A673 (cell line): ENCODE results near the gene SYN1. TPM values are rescaled to one million over a fixed set of nuclear protein-coding genes. Genes with fewer than 3 reads are reported as not detected.

ENCODE experiments used
- BruUV-seq: library from RNA; stranded (reverse); fragments of 400-500 nt; replicated peaks from 2 replicates; lab custom pipeline; 2021; lab: Mats Ljungman, UMichigan
- CTCF ChIA-PET: fragments of 300-600 bp; sonication (Branson Sonifier 250); formaldehyde crosslinking; loops from one replicate; lab custom pipeline; 2022; ENCODE audit warnings: antibody characterized with exemption; lab: Charles Lee
- POLR2A ChIA-PET: fragments of 300-600 bp; sonication (Branson Sonifier 250); formaldehyde crosslinking; loops from one replicate; lab custom pipeline; 2022; ENCODE audit warnings: antibody characterized with exemption; ENCODE audit not compliant: low non-redundant PET; lab: Charles Lee
- DNase-seq: peaks from one replicate; pipeline ENCODE4 v3.0.0-alpha.2; 2015; ENCODE audit warnings: low spot score
- H3K27ac ChIP-seq: fragments of 200-600 bp; sonication (generic); 2 replicates; pipeline ENCODE4 v1.5.1; 2016; ENCODE audit warnings: mixed run types, low read depth, mild to moderate bottlenecking, mixed read lengths, antibody characterized with exemption, low read length; ENCODE audit not compliant: poor library complexity, severe bottlenecking
- H3K27me3 ChIP-seq: fragments of 200-600 bp; sonication (generic); replicated peaks from 2 replicates; pipeline ENCODE4 v1.6.1; 2017; ENCODE audit warnings: mixed run types, low read depth, mild to moderate bottlenecking, mixed read lengths, antibody characterized with exemption, low read length; ENCODE audit not compliant: insufficient read depth, poor library complexity
- H3K36me3 ChIP-seq: fragments of 200-600 bp; sonication (generic); 2 replicates; pipeline ENCODE4 v1.6.1; 2016; ENCODE audit warnings: mixed run types, mild to moderate bottlenecking, mixed read lengths, antibody characterized with exemption, low read length; ENCODE audit not compliant: insufficient read depth, poor library complexity, severe bottlenecking
- H3K4me1 ChIP-seq: fragments of 200-600 bp; sonication (generic); 2 replicates; pipeline ENCODE4 v1.6.1; 2017; ENCODE audit warnings: mixed run types, mild to moderate bottlenecking, mixed read lengths, antibody characterized with exemption, low read length; ENCODE audit not compliant: insufficient read depth, poor library complexity, severe bottlenecking
- H3K4me3 ChIP-seq: fragments of 200-600 bp; sonication (generic); 2 replicates; pipeline ENCODE4 v1.5.1; 2016; ENCODE audit warnings: low read depth, mixed run types, mild to moderate bottlenecking, mixed read lengths, low read length; ENCODE audit not compliant: poor library complexity, severe bottlenecking
- H3K9me3 ChIP-seq: fragments of 200-600 bp; sonication (generic); 2 replicates; pipeline ENCODE4 v1.6.1; 2016; ENCODE audit warnings: mixed run types, low read depth, mild to moderate bottlenecking, mixed read lengths, antibody characterized with exemption, low read length; ENCODE audit not compliant: poor library complexity, severe bottlenecking
- CTCF ChIP-seq: fragments of 300-800, 200-600 bp; sonication (generic); conservative IDR thresholded peaks from 2 replicates; pipeline ENCODE4 v1.5.1; 2017; ENCODE audit warnings: low read depth, mild to moderate bottlenecking, antibody characterized with exemption, low read length, moderate library complexity, mixed read lengths
- EZH2 ChIP-seq: fragments of 200-600 bp; sonication (generic); IDR thresholded peaks from 2 replicates; pipeline ENCODE4 v1.6.1; 2017; ENCODE audit warnings: borderline replicate concordance, low read depth, mild to moderate bottlenecking, mixed read lengths, antibody characterized with exemption, low read length; ENCODE audit not compliant: poor library complexity, severe bottlenecking
- intact Hi-C: fragments of 100-400 bp; cut with micrococcal nuclease; formaldehyde crosslinking; loops from one replicate; pipeline ENCODE4 v1.10.0; 2022; ENCODE audit not compliant: unreplicated experiment
- total RNA-seq: library from RNA; stranded (reverse); gene quantifications from 2 replicates; pipeline ENCODE4 v1.2.3, GENCODE V29; 2021

The SYN1 gene
- total RNA-seq, 1 experiment from 2014 or later = 9.2 TPM

GRCh38 chrX:47644557-47645091, 25.0 kb upstream of the SYN1 start:
- Histone ChIP-seq H3K36me3 (peaks cover 17% of the 10 kb centered on the region), H3K9me3 (no peaks in the 10 kb centered on the region), H3K4me1 (no peaks in the 10 kb centered on the region), H3K27me3 (no peaks in the 10 kb centered on the region), H3K27ac (no peak overlapping the region), H3K4me3 (no peak overlapping the region)
- peak; percentile 58 for TF ChIP-seq CTCF
- TF ChIP-seq EZH2 = no peak
- BruUV-seq = no TSS peak
- POLR2A ChIA-PET = interaction anchor here (0.5 kb wide), 1 partner anchor 332 kb away, joined by 5 read pairs; no protein-coding TSS in a partner anchor
- CTCF ChIA-PET = interaction anchor here (0.6 to 1.6 kb wide), 5 partner anchors 36 to 147 kb away, joined by 3 to 5 read pairs (median 4); partner anchors contain the start of gene TIMP1
- DNase-seq = peak; percentile 71
- intact Hi-C loops = loop anchor here (1.0 to 5.0 kb wide), 4 partner anchors 82 to 451 kb away; partner anchors contain the start of genes ARAF and UBA1

DNA sequence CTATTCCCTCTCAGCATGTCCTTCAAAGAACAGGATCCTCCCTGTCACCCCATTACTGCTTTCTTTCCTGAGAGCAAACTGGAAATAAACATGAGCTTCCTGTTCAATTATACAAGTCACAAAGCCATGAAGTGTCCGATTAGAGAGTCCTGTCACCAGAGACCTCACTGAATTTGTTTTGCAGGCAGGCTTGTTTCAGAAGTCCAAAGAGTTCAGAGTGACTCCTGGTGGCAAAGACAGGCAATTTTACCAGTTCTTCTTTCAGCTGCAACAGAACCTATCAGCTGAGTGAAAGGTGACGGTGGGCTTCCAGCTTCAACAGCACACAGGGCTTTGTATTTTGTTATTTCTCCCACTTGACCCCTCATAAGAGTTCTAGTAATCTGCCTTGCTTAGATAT, 24.3 kb upstream of the SYN1 start:
- Histone ChIP-seq H3K9me3 (no peaks in the 10 kb centered on the region), H3K27ac (peak overlapping the region; percentile 7), H3K4me3 (no peak overlapping the region), H3K27me3 (no peaks in the 10 kb centered on the region), H3K36me3 (peaks cover 20% of the 10 kb centered on the region), H3K4me1 (no peaks in the 10 kb centered on the region)
- intact Hi-C loops = loop anchor here (1.0 to 5.0 kb wide), 4 partner anchors 82 to 451 kb away; partner anchors contain the start of genes ARAF and UBA1
- TF ChIP-seq EZH2 = no peak
- peak; percentile 49 for TF ChIP-seq CTCF
- peak; percentile 65 for DNase-seq
- BruUV-seq = no TSS peak
- ChIA-PET POLR2A (no interaction called here), CTCF (interaction anchor here (0.6 to 1.6 kb wide), 4 partner anchors 35 to 147 kb away, joined by 3 to 7 read pairs (median 4); partner anchors contain the start of gene TIMP1)

- intact Hi-C loops = no loop called here
- TF ChIP-seq CTCF = no peak
- TF ChIP-seq EZH2 = no peak
- Histone ChIP-seq H3K27me3 (no peaks in the 10 kb centered on the region), H3K36me3 (peaks cover 36% of the 10 kb centered on the region), H3K4me3 (no peak overlapping the region), H3K27ac (no peak overlapping the region), H3K4me1 (no peaks in the 10 kb centered on the region), H3K9me3 (no peaks in the 10 kb centered on the region)
- no TSS peak for BruUV-seq
- no peak for DNase-seq
- ChIA-PET POLR2A (no interaction called here), CTCF (no interaction called here)
Observed at GRCh38 chrX:47638816-47639215, 19.2 kb upstream of the SYN1 start.
